KMS-11 (cell line): ENCODE data around the gene GJB3.

ENCODE experiments used
- H2AFZ ChIP-seq: fragments of 200-600 bp; sonication (generic); 2 replicates; pipeline ENCODE4 v1.6.1; 2016; ENCODE audit warnings: antibody characterized with exemption, mixed run types, low read depth
- H3K27ac ChIP-seq: fragments of 200-600 bp; sonication (generic); 2 replicates; pipeline ENCODE4 v1.6.1; 2016; ENCODE audit warnings: mild to moderate bottlenecking, mixed run types
- H3K27me3 ChIP-seq: fragments of 200-600 bp; sonication (generic); 2 replicates; pipeline ENCODE4 v1.6.1; 2017; ENCODE audit warnings: mild to moderate bottlenecking, low read depth, mixed run types, moderate library complexity; ENCODE audit not compliant: insufficient read depth
- H3K36me3 ChIP-seq: fragments of 200-600 bp; sonication (generic); 2 replicates; pipeline ENCODE4 v1.6.1; 2017; ENCODE audit warnings: mild to moderate bottlenecking, mixed run types; ENCODE audit not compliant: insufficient read depth
- H3K4me1 ChIP-seq: fragments of 200-600 bp; sonication (generic); 2 replicates; pipeline ENCODE4 v1.6.1; 2016; ENCODE audit warnings: mild to moderate bottlenecking, low read depth, mixed run types; ENCODE audit not compliant: poor library complexity, severe bottlenecking
- H3K4me2 ChIP-seq: fragments of 200-600 bp; sonication (generic); 2 replicates; pipeline ENCODE4 v1.7.0; 2016; ENCODE audit warnings: mild to moderate bottlenecking, mixed run types
- H3K4me3 ChIP-seq: fragments of 200-600 bp; sonication (generic); IDR thresholded peaks from 2 replicates; pipeline ENCODE4 v1.6.1; 2017; ENCODE audit warnings: low read depth, low read length, mixed read lengths; ENCODE audit not compliant: insufficient read depth
- H3K79me2 ChIP-seq: fragments of 200-600 bp; sonication (generic); 2 replicates; pipeline ENCODE4 v1.6.1; 2016; ENCODE audit warnings: low read depth, mixed run types; ENCODE audit not compliant: insufficient read depth
- H3K9ac ChIP-seq: fragments of 200-600 bp; sonication (generic); 2 replicates; pipeline ENCODE4 v1.6.1; 2016; ENCODE audit warnings: mild to moderate bottlenecking, mixed run types
- H4K20me1 ChIP-seq: fragments of 200-600 bp; sonication (generic); 2 replicates; pipeline ENCODE4 v1.6.1; 2016; ENCODE audit warnings: mild to moderate bottlenecking, mixed run types; ENCODE audit not compliant: insufficient read depth
- TF ChIP-seq, protein P1 (sequence below): fragments of 200-600 bp; sonication (generic); conservative IDR thresholded peaks from 2 replicates; pipeline ENCODE4 v1.6.1; 2017; ENCODE audit warnings: low read depth, mild to moderate bottlenecking, antibody characterized with exemption, low read length, moderate library complexity, mixed read lengths

GJB3 gene

DNA sequence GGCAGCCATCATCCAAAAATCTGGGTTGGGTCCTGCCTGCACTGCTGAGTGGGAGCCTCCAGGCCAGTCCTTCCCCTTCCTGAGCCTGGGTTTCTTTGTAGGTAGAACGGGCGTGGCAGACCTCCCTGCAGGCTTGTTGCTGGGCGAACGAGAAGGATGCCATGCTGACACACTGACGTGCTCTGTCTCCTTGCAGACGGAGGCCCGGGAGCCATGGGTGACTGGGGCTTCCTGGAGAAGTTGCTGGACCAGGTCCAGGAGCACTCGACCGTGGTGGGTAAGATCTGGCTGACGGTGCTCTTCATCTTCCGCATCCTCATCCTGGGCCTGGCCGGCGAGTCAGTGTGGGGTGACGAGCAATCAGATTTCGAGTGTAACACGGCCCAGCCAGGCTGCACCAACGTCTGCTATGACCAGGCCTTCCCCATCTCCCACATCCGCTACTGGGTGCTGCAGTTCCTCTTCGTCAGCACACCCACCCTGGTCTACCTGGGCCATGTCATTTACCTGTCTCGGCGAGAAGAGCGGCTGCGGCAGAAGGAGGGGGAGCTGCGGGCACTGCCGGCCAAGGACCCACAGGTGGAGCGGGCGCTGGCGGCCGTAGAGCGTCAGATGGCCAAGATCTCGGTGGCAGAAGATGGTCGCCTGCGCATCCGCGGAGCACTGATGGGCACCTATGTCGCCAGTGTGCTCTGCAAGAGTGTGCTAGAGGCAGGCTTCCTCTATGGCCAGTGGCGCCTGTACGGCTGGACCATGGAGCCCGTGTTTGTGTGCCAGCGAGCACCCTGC, 13.2 kb downstream of the GJB3 start:
- Histone ChIP-seq H2AFZ (no peak overlapping the region), H3K36me3 (no peaks in the 10 kb centered on the region), H3K4me2 (no peak overlapping the region), H3K27me3 (no peaks in the 10 kb centered on the region), H3K9ac (no peak overlapping the region), H4K20me1 (no peaks in the 10 kb centered on the region), H3K27ac (no peak overlapping the region), H3K79me2 (no peaks in the 10 kb centered on the region), H3K4me3 (no peak overlapping the region), H3K4me1 (peaks cover 8% of the 10 kb centered on the region)
- TF ChIP-seq, protein P1, sequence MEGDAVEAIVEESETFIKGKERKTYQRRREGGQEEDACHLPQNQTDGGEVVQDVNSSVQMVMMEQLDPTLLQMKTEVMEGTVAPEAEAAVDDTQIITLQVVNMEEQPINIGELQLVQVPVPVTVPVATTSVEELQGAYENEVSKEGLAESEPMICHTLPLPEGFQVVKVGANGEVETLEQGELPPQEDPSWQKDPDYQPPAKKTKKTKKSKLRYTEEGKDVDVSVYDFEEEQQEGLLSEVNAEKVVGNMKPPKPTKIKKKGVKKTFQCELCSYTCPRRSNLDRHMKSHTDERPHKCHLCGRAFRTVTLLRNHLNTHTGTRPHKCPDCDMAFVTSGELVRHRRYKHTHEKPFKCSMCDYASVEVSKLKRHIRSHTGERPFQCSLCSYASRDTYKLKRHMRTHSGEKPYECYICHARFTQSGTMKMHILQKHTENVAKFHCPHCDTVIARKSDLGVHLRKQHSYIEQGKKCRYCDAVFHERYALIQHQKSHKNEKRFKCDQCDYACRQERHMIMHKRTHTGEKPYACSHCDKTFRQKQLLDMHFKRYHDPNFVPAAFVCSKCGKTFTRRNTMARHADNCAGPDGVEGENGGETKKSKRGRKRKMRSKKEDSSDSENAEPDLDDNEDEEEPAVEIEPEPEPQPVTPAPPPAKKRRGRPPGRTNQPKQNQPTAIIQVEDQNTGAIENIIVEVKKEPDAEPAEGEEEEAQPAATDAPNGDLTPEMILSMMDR = no peak

DNA sequence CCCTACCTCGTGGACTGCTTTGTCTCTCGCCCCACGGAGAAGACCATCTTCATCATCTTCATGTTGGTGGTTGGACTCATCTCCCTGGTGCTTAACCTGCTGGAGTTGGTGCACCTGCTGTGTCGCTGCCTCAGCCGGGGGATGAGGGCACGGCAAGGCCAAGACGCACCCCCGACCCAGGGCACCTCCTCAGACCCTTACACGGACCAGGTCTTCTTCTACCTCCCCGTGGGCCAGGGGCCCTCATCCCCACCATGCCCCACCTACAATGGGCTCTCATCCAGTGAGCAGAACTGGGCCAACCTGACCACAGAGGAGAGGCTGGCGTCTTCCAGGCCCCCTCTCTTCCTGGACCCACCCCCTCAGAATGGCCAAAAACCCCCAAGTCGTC, 13.8 kb downstream of the GJB3 start:
- H3K4me3 ChIP-seq = no peak overlapping the region
- H3K27ac ChIP-seq = no peak overlapping the region
- no peaks in the 10 kb centered on the region for H4K20me1 ChIP-seq
- no peaks in the 10 kb centered on the region for H3K36me3 ChIP-seq
- no peaks in the 10 kb centered on the region for H3K27me3 ChIP-seq
- H3K79me2 ChIP-seq = no peaks in the 10 kb centered on the region
- H2AFZ ChIP-seq = no peak overlapping the region
- H3K9ac ChIP-seq = no peak overlapping the region
- TF ChIP-seq, protein P1 = no peak
- peaks cover 7% of the 10 kb centered on the region for H3K4me1 ChIP-seq
- H3K4me2 ChIP-seq = no peak overlapping the region

DNA sequence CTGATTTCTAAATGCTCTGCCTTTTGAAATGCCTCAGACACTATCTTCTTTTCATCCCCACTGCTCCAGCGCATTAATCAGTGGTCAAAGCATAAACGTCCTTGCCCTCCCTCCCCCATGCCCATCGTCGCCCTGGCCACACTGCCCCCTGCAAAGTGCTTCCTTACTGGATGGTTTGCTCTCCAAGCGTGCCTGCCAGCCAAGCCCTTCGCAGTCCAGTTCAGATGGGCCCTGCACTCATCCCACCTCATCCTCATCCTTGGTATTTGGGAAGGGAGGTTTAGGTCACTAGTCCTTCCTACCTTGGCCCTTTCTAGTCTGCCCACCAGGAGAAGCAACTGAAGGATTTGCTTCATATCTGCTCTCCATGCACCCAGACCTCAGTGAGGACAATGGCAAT, 14.9 kb downstream of the GJB3 start:
- H3K4me1 ChIP-seq = no peaks in the 10 kb centered on the region
- TF ChIP-seq, protein P1 = no peak
- no peaks in the 10 kb centered on the region for H4K20me1 ChIP-seq

DNA sequence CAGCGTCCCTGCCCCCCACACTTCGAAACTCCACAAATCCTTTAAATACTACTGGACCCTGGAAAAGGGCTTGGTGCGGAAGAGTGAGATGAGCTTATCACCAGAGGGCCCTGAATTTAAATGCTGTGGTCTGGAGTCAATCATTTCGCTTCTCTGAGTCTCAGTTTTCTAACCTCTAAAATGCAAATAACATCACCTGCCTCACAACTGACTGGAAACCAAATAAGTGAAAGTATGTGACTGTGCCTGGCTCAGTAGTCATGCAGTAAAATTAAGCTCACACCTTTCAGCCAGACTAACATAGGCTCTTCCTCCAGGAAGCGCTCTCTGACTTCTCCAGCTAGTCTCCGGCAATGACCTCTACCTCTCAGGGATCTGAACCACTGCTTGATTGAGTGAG, 16.0 kb downstream of the GJB3 start:
- Histone ChIP-seq H3K79me2 (no peaks in the 10 kb centered on the region), H3K27ac (no peak overlapping the region), H3K27me3 (no peaks in the 10 kb centered on the region), H3K4me1 (no peaks in the 10 kb centered on the region), H3K9ac (no peak overlapping the region), H3K36me3 (no peaks in the 10 kb centered on the region), H2AFZ (no peak overlapping the region), H3K4me2 (no peak overlapping the region), H3K4me3 (no peak overlapping the region), H4K20me1 (no peaks in the 10 kb centered on the region)
- TF ChIP-seq, protein P1 = no peak

More for the DNA sequence above, 14.9 kb downstream of the GJB3 start:
- Histone ChIP-seq H3K36me3 (no peaks in the 10 kb centered on the region), H3K79me2 (no peaks in the 10 kb centered on the region), H2AFZ (no peak overlapping the region), H3K9ac (no peak overlapping the region), H3K4me2 (no peak overlapping the region), H3K27ac (no peak overlapping the region), H3K27me3 (no peaks in the 10 kb centered on the region), H3K4me3 (no peak overlapping the region)
